ENCODE results near the gene ABRAXAS1. TPM values are rescaled to one million over a fixed set of nuclear protein-coding genes. Genes with fewer than 3 reads are reported as not detected.
A peak's percentile ranks its signal among the peaks of the same experiment; 100 is the strongest.
"Not testable (repeated sequence)": the region's sequence is repeated elsewhere in the genome, so short reads cannot be mapped to it uniquely, and the experiment has no call there.

The ABRAXAS1 gene
- total RNA-seq (2014; rRNA removed; shearing (Covaris generic)), result 12.1 and 14.0 TPM in 2 replicates
- polyA plus RNA-seq (2015; cell fraction: cytosol; rRNA removed), result 6.7 and 8.5 TPM in 2 replicates
- 8.0 and 10.8 TPM in 2 replicates for polyA plus RNA-seq (2015; cell fraction: nucleus; rRNA removed)

- peak; percentile 90 for DNase-seq (ENCODE audit: low read depth, low spot score)
- in situ Hi-C loops (cut with HindIII; ENCODE audit: low pct_unique_long_range_greater_than_20kb, low sequenced_read_pairs), result no loop called here
Measured at GRCh38 chr4:83484500-83485461, at the start of gene ABRAXAS1. Gene ABRAXAS1, minus strand, starts transcription at chr4:83485100. Its CDS starts 28 bp downstream, at chr4:83485072.

DNA sequence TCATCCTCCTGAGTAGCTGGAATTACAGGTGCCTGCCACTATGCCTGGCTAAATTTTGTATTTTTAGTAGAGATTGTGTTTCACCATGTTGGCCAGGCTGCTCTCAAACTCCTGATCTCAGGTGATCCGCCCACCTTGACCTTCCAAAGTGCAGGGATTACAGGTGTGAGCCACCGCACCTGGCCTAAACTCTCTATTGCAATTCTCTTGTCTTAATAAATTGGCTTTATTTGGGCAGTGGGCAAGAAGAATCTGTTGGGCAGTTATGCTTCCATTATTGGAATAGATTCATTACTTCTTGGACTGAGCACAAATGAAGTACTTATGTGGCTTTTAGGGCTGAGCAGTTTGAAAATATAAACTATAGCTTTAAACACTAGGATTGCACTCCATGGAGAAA lies 42.8 kb upstream of the ABRAXAS1 start:
- in situ Hi-C loops (cut with HindIII; ENCODE audit: low pct_unique_long_range_greater_than_20kb, low sequenced_read_pairs), result no loop called here
- DNase-seq (ENCODE audit: low read depth, low spot score), result no peak

DNA sequence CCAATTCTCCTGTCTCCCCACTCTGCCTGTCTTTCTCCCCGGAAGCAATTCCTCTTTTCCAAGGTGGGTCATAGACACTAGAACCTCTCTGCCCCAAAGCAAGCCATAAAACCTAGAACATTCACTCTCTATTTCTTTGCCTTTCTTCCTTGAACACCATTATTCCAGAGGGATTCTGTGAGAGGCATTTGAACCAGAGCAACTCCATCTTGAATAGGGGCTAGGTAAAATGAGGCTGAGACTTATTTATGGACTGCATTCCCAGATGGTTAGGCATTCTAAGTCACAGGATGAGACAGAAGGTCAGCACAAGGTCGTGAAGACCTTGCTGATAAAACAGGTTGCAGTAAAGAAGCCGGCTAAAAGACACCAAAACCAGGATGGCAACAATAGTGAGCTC lies 37.3 kb upstream of the ABRAXAS1 start:
- in situ Hi-C loops (cut with HindIII; ENCODE audit: low pct_unique_long_range_greater_than_20kb, low sequenced_read_pairs), result no loop called here
- DNase-seq (ENCODE audit: low read depth, low spot score), result no peak

DNA sequence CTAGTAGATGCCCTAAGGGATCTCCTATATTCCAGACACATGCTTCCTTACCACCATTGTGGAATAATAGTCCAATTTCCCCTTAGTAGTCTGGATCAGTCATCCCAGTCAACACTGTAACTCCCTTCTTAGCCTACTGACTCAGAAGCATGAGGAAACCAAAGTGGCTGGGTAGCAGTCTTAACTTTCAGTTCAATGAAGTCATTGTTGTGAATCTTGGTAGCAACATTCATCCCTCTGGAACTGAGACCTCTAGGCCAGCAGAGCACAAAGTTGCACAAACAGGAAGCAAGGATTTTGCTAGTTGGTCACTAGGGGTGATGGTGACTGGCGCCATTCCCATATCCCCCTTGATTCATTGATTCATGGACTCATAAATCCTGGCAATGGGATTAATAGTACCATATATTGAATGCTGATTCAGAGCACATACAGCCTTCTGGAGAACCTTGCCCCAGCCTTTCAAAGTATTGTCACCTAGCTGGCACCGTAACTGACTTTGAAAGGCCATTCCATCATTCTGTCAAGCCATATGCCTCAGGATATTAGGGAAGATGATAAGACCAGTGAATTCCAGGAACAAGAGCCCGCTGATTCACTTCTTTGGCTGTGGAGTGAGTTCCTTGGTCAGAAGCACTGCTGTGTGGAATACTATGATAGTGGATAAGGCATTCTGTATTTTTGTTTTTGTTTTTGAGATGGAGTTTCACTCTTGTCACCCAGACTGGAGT lies 31.3 kb upstream of the ABRAXAS1 start:
- DNase-seq (ENCODE audit: low read depth, low spot score), result peak; percentile 98
- in situ Hi-C loops (cut with HindIII; ENCODE audit: low pct_unique_long_range_greater_than_20kb, low sequenced_read_pairs), result no loop called here

GRCh38 chr4:83510442-83510841 lies 25.5 kb upstream of the ABRAXAS1 start:
- in situ Hi-C loops (cut with HindIII; ENCODE audit: low pct_unique_long_range_greater_than_20kb, low sequenced_read_pairs), result no loop called here
- DNase-seq (ENCODE audit: low read depth, low spot score), result no peak

DNA sequence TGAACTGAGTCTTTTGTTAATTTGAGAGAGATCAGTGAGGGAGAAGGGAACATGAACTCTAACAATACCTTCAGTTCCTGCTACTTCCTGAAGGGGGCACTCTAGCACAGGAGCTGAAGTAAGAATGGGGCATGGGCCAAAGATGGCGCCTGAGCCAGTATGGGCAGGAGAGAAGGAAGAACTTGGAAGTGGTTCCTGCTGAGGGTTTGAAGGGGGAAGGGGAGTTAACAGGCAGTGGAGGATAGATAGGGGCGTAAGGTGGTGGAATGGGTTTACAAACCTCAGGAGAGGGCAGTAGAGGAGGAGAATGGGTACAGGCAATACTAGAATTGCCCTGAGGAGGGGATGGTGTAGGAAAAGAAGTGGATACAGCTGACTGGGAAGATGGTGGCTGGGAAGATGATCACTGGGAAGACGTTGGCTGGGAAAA lies 24.3 kb upstream of the ABRAXAS1 start:
- peak; percentile 84 for DNase-seq (ENCODE audit: low read depth, low spot score)
- in situ Hi-C loops (cut with HindIII; ENCODE audit: low pct_unique_long_range_greater_than_20kb, low sequenced_read_pairs), result not testable (repeated sequence)

- in situ Hi-C loops (cut with HindIII; ENCODE audit: low pct_unique_long_range_greater_than_20kb, low sequenced_read_pairs), result no loop called here
Measured at GRCh38 chr4:83504996-83505395, 20.1 kb upstream of the ABRAXAS1 start.

DNA sequence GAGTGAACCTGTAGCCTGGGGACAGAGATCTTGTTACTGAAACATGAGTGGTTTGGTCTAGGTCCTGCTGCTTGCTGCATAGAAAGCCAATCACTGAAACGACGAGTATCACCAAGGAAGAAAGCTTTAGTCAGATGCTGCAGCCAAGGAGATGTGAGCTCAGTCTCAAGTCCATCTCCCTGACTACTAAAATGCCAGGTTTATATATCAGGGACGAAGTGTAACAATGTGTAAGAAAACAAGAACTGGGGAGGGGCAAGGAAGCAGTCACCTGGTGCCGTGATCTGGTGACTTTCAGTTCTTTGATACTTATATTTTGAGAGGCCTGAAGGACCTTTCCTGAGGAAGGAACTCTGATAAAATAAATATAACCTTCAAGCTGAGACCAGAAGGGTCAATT lies 19.6 kb upstream of the ABRAXAS1 start:
- no peak for DNase-seq (ENCODE audit: low read depth, low spot score)
- in situ Hi-C loops (cut with HindIII; ENCODE audit: low pct_unique_long_range_greater_than_20kb, low sequenced_read_pairs), result no loop called here

More at GRCh38 chr4:83504996-83505395, 20.1 kb upstream of the ABRAXAS1 start:
- no peak for DNase-seq (ENCODE audit: low read depth, low spot score)

- no peak for DNase-seq (ENCODE audit: low read depth, low spot score)
- in situ Hi-C loops (cut with HindIII; ENCODE audit: low pct_unique_long_range_greater_than_20kb, low sequenced_read_pairs), result no loop called here
Measured at GRCh38 chr4:83503974-83504373, 19.1 kb upstream of the ABRAXAS1 start.

- DNase-seq (ENCODE audit: low read depth, low spot score); in situ Hi-C loops (cut with HindIII; ENCODE audit: low pct_unique_long_range_greater_than_20kb, low sequenced_read_pairs): not testable (repeated sequence)
Measured at GRCh38 chr4:83501671-83502070, 16.8 kb upstream of the ABRAXAS1 start.

DNA sequence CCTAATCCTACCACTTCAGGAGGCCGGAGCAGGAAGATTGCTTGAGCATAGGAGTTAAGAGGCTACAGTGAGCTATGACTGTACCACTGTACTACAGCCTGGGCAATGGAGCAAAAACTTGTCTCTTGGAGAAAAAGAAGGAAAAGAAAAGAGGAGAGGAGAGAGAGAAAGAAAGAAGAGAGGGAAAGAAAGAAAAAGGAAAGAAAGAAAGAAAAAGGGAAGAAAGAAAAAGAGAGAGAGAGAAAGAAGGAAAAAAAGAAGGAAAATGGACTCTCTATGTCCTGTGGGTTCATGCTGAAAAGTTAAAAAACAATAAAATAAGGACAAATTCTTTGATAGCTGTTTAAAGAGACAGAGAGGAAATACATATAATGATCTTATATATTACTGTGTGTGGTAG lies 13.3 kb upstream of the ABRAXAS1 start:
- in situ Hi-C loops (cut with HindIII; ENCODE audit: low pct_unique_long_range_greater_than_20kb, low sequenced_read_pairs), result no loop called here
- DNase-seq (ENCODE audit: low read depth, low spot score), result no peak

DNA sequence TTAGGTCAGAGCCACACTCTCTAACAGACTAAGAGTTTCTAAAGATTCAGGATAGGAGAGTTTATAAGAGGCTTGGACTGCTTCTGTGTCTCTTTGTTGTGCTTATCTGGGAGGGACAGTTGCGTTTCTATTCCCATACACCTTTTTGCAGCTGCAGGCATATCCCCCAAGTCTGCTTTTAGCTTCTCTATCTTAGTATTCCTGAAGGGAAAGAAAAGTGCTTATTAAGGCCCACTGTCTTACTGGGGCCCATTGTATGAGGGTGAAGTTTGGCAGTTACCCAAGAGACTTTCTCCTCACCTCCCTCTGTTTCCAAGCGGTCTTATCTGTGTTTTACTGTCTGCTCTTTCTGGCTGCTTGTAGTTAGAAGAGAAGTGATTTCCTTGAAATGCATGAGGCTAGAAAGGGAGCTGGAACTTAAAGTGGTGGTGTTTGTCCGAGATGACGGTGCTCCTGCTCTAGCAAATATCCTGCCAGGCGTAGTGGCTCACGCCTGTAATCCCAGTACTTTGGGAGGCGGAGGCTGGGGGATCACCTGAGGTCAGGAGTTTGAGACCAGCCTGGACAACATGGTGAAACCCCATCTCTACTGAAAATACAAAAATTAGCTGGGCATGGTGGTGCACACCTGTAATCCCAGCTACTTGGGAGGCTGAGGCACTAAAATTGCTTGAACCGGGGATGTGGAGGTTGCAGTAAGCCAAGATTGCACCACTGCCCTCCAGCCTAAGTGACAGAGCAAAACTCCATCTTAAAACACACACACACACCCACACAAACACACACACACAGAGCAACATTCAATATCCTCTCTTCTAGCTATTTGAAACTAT lies 11.4 kb upstream of the ABRAXAS1 start:
- DNase-seq (ENCODE audit: low read depth, low spot score); in situ Hi-C loops (cut with HindIII; ENCODE audit: low pct_unique_long_range_greater_than_20kb, low sequenced_read_pairs): not testable (repeated sequence)

- peak; percentile 42 for DNase-seq (ENCODE audit: low read depth, low spot score)
- in situ Hi-C loops (cut with HindIII; ENCODE audit: low pct_unique_long_range_greater_than_20kb, low sequenced_read_pairs), result no loop called here
Measured at GRCh38 chr4:83490876-83491450, 6.1 kb upstream of the ABRAXAS1 start.

GRCh38 chr4:83489711-83490326 lies 4.9 kb upstream of the ABRAXAS1 start:
- DNase-seq (ENCODE audit: low read depth, low spot score), result peak; percentile 35
- in situ Hi-C loops (cut with HindIII; ENCODE audit: low pct_unique_long_range_greater_than_20kb, low sequenced_read_pairs), result no loop called here

GRCh38 chr4:83486457-83487129 lies 1.7 kb upstream of the ABRAXAS1 start:
- in situ Hi-C loops (cut with HindIII; ENCODE audit: low pct_unique_long_range_greater_than_20kb, low sequenced_read_pairs), result no loop called here
- peak; percentile 22 for DNase-seq (ENCODE audit: low read depth, low spot score)

DNA sequence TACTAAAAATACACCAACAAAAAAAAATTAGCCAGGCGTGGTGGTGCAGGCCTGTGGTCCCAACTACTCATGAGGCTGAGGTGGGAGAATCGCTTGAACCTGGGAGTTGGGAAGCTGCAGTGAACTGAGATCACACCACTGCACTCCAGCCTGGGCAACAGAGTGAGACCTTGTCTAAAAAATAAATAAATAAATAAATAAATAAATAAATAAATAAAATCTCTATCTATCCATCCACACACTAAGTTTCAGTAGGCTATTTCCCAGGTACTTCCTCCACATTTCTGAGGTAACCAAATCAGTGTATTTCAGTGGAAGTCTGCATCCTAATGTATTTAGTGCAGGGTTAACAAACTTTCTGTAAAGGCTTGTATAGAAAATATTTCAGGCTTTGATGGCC lies 10.9 kb downstream of the ABRAXAS1 start:
- in situ Hi-C loops (cut with HindIII; ENCODE audit: low pct_unique_long_range_greater_than_20kb, low sequenced_read_pairs), result no loop called here
- no peak for DNase-seq (ENCODE audit: low read depth, low spot score)

All from SK-MEL-5 (cell line).